GM23338 (cell line): ENCODE measurements around the gene NUP214.

ENCODE experiments used
- CREB1 ChIP-seq: fragments of 250-450 bp; sonication (Bioruptor Pico); IDR thresholded peaks from 2 replicates; pipeline ENCODE4 v1.5.0; 2020; ENCODE audit warnings: low read depth, mild to moderate bottlenecking, moderate library complexity
- EZH2 ChIP-seq: fragments of 200-600 bp; sonication (generic); IDR thresholded peaks from one replicate; pipeline ENCODE4 v1.8.0; 2017; ENCODE audit warnings: antibody characterized with exemption, mild to moderate bottlenecking, low read depth; ENCODE audit not compliant: unreplicated experiment
- EZH2phosphoT487 ChIP-seq: fragments of 200-600 bp; sonication (generic); IDR thresholded peaks from one replicate; pipeline ENCODE4 v1.8.1; 2018; ENCODE audit warnings: antibody characterized with exemption; ENCODE audit not compliant: unreplicated experiment
- JUNB ChIP-seq: IDR thresholded peaks from one replicate; pipeline ENCODE4 v1.6.1; 2016; ENCODE audit warnings: antibody characterized with exemption; ENCODE audit not compliant: unreplicated experiment
- NANOG ChIP-seq: IDR thresholded peaks from 2 replicates; pipeline ENCODE4 v1.6.1; 2016; ENCODE audit warnings: antibody characterized with exemption, borderline replicate concordance
- POLR2AphosphoS5 ChIP-seq: IDR thresholded peaks from 2 replicates; pipeline ENCODE4 v1.6.1; 2016; ENCODE audit warnings: antibody characterized with exemption, low read depth
- STAT1 ChIP-seq: IDR thresholded peaks from one replicate; pipeline ENCODE4 v1.6.1; 2016; ENCODE audit warnings: antibody characterized with exemption; ENCODE audit not compliant: unreplicated experiment
- ZNF114 ChIP-seq: fragments of 250-450 bp; sonication (Bioruptor Pico); IDR thresholded peaks from 2 replicates; pipeline ENCODE4 v1.5.0; 2020; ENCODE audit warnings: mild to moderate bottlenecking, moderate library complexity
- TF ChIP-seq, protein P1 (sequence below), 2 experiments: fragments of 200-600 bp in 1 of 2; sonication (generic) in 1 of 2; conservative IDR thresholded peaks; 2 replicates each; pipeline versions ENCODE4 v1.5.1 to v1.6.1; 2016 to 2017; ENCODE audit warnings: antibody characterized with exemption in 2 of 2, low read depth in 2 of 2, mild to moderate bottlenecking in 2 of 2, moderate library complexity in 1 of 2
- TF ChIP-seq, protein P2 (sequence below): IDR thresholded peaks from one replicate; pipeline ENCODE4 v1.6.1; 2018; ENCODE audit warnings: antibody characterized with exemption; ENCODE audit not compliant: unreplicated experiment
- TF ChIP-seq, protein P3 (sequence below): fragments of 250-450 bp; sonication (Bioruptor Pico); IDR thresholded peaks from 2 replicates; pipeline ENCODE4 v1.5.0; 2020; ENCODE audit warnings: mild to moderate bottlenecking, moderate library complexity

GRCh38 chr9:131119600-131119999 is 5.8 kb upstream of the NUP214 start:
- TF ChIP-seq, protein P1, sequence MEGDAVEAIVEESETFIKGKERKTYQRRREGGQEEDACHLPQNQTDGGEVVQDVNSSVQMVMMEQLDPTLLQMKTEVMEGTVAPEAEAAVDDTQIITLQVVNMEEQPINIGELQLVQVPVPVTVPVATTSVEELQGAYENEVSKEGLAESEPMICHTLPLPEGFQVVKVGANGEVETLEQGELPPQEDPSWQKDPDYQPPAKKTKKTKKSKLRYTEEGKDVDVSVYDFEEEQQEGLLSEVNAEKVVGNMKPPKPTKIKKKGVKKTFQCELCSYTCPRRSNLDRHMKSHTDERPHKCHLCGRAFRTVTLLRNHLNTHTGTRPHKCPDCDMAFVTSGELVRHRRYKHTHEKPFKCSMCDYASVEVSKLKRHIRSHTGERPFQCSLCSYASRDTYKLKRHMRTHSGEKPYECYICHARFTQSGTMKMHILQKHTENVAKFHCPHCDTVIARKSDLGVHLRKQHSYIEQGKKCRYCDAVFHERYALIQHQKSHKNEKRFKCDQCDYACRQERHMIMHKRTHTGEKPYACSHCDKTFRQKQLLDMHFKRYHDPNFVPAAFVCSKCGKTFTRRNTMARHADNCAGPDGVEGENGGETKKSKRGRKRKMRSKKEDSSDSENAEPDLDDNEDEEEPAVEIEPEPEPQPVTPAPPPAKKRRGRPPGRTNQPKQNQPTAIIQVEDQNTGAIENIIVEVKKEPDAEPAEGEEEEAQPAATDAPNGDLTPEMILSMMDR (conservative IDR thresholded peaks at IDR 0.05; ENCODE audit: low read depth in 2 of 2), result no peak
- TF ChIP-seq POLR2AphosphoS5, result no peak
- no peak for TF ChIP-seq EZH2
- no peak for TF ChIP-seq ZNF114 (CRISPR knock-in tag)
- TF ChIP-seq, protein P2, sequence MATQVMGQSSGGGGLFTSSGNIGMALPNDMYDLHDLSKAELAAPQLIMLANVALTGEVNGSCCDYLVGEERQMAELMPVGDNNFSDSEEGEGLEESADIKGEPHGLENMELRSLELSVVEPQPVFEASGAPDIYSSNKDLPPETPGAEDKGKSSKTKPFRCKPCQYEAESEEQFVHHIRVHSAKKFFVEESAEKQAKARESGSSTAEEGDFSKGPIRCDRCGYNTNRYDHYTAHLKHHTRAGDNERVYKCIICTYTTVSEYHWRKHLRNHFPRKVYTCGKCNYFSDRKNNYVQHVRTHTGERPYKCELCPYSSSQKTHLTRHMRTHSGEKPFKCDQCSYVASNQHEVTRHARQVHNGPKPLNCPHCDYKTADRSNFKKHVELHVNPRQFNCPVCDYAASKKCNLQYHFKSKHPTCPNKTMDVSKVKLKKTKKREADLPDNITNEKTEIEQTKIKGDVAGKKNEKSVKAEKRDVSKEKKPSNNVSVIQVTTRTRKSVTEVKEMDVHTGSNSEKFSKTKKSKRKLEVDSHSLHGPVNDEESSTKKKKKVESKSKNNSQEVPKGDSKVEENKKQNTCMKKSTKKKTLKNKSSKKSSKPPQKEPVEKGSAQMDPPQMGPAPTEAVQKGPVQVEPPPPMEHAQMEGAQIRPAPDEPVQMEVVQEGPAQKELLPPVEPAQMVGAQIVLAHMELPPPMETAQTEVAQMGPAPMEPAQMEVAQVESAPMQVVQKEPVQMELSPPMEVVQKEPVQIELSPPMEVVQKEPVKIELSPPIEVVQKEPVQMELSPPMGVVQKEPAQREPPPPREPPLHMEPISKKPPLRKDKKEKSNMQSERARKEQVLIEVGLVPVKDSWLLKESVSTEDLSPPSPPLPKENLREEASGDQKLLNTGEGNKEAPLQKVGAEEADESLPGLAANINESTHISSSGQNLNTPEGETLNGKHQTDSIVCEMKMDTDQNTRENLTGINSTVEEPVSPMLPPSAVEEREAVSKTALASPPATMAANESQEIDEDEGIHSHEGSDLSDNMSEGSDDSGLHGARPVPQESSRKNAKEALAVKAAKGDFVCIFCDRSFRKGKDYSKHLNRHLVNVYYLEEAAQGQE, result no peak
- TF ChIP-seq EZH2phosphoT487, result no peak
- TF ChIP-seq, protein P3, sequence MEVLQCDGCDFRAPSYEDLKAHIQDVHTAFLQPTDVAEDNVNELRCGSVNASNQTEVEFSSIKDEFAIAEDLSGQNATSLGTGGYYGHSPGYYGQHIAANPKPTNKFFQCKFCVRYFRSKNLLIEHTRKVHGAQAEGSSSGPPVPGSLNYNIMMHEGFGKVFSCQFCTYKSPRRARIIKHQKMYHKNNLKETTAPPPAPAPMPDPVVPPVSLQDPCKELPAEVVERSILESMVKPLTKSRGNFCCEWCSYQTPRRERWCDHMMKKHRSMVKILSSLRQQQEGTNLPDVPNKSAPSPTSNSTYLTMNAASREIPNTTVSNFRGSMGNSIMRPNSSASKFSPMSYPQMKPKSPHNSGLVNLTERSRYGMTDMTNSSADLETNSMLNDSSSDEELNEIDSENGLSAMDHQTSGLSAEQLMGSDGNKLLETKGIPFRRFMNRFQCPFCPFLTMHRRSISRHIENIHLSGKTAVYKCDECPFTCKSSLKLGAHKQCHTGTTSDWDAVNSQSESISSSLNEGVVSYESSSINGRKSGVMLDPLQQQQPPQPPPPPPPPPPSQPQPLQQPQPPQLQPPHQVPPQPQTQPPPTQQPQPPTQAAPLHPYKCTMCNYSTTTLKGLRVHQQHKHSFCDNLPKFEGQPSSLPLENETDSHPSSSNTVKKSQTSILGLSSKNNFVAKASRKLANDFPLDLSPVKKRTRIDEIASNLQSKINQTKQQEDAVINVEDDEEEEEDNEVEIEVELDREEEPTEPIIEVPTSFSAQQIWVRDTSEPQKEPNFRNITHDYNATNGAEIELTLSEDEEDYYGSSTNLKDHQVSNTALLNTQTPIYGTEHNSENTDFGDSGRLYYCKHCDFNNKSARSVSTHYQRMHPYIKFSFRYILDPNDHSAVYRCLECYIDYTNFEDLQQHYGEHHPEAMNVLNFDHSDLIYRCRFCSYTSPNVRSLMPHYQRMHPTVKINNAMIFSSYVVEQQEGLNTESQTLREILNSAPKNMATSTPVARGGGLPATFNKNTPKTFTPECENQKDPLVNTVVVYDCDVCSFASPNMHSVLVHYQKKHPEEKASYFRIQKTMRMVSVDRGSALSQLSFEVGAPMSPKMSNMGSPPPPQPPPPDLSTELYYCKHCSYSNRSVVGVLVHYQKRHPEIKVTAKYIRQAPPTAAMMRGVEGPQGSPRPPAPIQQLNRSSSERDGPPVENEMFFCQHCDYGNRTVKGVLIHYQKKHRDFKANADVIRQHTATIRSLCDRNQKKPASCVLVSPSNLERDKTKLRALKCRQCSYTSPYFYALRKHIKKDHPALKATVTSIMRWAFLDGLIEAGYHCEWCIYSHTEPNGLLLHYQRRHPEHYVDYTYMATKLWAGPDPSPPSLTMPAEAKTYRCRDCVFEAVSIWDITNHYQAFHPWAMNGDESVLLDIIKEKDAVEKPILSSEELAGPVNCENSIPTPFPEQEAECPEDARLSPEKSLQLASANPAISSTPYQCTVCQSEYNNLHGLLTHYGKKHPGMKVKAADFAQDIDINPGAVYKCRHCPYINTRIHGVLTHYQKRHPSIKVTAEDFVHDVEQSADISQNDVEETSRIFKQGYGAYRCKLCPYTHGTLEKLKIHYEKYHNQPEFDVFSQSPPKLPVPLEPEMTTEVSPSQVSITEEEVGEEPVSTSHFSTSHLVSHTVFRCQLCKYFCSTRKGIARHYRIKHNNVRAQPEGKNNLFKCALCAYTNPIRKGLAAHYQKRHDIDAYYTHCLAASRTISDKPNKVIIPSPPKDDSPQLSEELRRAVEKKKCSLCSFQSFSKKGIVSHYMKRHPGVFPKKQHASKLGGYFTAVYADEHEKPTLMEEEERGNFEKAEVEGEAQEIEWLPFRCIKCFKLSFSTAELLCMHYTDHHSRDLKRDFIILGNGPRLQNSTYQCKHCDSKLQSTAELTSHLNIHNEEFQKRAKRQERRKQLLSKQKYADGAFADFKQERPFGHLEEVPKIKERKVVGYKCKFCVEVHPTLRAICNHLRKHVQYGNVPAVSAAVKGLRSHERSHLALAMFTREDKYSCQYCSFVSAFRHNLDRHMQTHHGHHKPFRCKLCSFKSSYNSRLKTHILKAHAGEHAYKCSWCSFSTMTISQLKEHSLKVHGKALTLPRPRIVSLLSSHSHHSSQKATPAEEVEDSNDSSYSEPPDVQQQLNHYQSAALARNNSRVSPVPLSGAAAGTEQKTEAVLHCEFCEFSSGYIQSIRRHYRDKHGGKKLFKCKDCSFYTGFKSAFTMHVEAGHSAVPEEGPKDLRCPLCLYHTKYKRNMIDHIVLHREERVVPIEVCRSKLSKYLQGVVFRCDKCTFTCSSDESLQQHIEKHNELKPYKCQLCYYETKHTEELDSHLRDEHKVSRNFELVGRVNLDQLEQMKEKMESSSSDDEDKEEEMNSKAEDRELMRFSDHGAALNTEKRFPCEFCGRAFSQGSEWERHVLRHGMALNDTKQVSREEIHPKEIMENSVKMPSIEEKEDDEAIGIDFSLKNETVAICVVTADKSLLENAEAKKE (CRISPR knock-in tag), result no peak
- TF ChIP-seq CREB1 (CRISPR knock-in tag), result no peak
- no peak for TF ChIP-seq NANOG
- no peak for TF ChIP-seq JUNB
- no peak for TF ChIP-seq STAT1
